GM11168 (cell line): Measurements from ENCODE around the gene SMIM5.

ENCODE experiments used
- in situ Hi-C: fragments of 300-500 bp; cut with MboI; formaldehyde crosslinking; loops from one replicate; pipeline ENCODE4 v1.12.0; 2022; ENCODE audit warnings: low sequenced_read_pairs; ENCODE audit not compliant: unreplicated experiment

The SMIM5 gene

GRCh38 chr17:75622076-75622475, 11.2 kb upstream of the SMIM5 start:
- in situ Hi-C loops = no loop called here

- in situ Hi-C loops = no loop called here
Measured at GRCh38 chr17:75622771-75623273, 10.4 kb upstream of the SMIM5 start.

GRCh38 chr17:75623386-75623785, 9.8 kb upstream of the SMIM5 start:
- in situ Hi-C loops = no loop called here

- in situ Hi-C loops = no loop called here
Measured at GRCh38 chr17:75624021-75624420, 9.2 kb upstream of the SMIM5 start.

- in situ Hi-C loops = no loop called here
Measured at GRCh38 chr17:75624714-75625345, 8.4 kb upstream of the SMIM5 start.

GRCh38 chr17:75625813-75626486, 7.3 kb upstream of the SMIM5 start:
- in situ Hi-C loops = no loop called here

- in situ Hi-C loops = no loop called here
Measured at GRCh38 chr17:75626496-75627038, 6.7 kb upstream of the SMIM5 start.

GRCh38 chr17:75627094-75627493, 6.1 kb upstream of the SMIM5 start:
- in situ Hi-C loops = no loop called here

- in situ Hi-C loops = no loop called here
Measured at GRCh38 chr17:75628425-75628824, 4.8 kb upstream of the SMIM5 start.

GRCh38 chr17:75629157-75629556, 4.1 kb upstream of the SMIM5 start:
- in situ Hi-C loops = no loop called here

- in situ Hi-C loops = no loop called here
Measured at GRCh38 chr17:75630071-75630917, 2.9 kb upstream of the SMIM5 start.

- in situ Hi-C loops = no loop called here
Measured at GRCh38 chr17:75631353-75631752, 1.9 kb upstream of the SMIM5 start.

GRCh38 chr17:75632428-75632827, 806 bp upstream of the SMIM5 start:
- in situ Hi-C loops = no loop called here

GRCh38 chr17:75633486-75634375, 497 bp downstream of the SMIM5 start:
- in situ Hi-C loops = no loop called here

- in situ Hi-C loops = no loop called here
Measured at GRCh38 chr17:75634376-75634740, 1.1 kb downstream of the SMIM5 start.

- in situ Hi-C loops = no loop called here
Measured at GRCh38 chr17:75634754-75635609, 1.7 kb downstream of the SMIM5 start.

- in situ Hi-C loops = no loop called here
Measured at GRCh38 chr17:75635610-75636202, 2.5 kb downstream of the SMIM5 start.

- in situ Hi-C loops = no loop called here
Measured at GRCh38 chr17:75636381-75637142, 3.3 kb downstream of the SMIM5 start.
